Nephron (organoid): Measurements from ENCODE around the gene DPF3.

Experiments used
- H3K27ac Mint-ChIP-seq, 3 experiments: 2 replicates each; pipeline ENCODE4 v1.8.0; 2020; ENCODE audit warnings: mixed read lengths in 3 of 3, mild to moderate bottlenecking in 2 of 3, moderate library complexity in 1 of 3
- H3K27me3 Mint-ChIP-seq: 2 replicates; pipeline ENCODE4 v1.8.0; 2021; ENCODE audit warnings: low read depth, mild to moderate bottlenecking, moderate library complexity, mixed read lengths
- H3K36me3 Mint-ChIP-seq: 2 replicates; pipeline ENCODE4 v1.8.0; 2020; ENCODE audit warnings: low read depth, mixed read lengths
- H3K4me1 Mint-ChIP-seq: 2 replicates; pipeline ENCODE4 v1.8.0; 2020; ENCODE audit warnings: mixed read lengths
- H3K4me3 Mint-ChIP-seq, 3 experiments: 2 replicates each; pipeline ENCODE4 v1.8.0; 2020; ENCODE audit warnings: mild to moderate bottlenecking in 3 of 3, mixed read lengths in 3 of 3, moderate library complexity in 2 of 3
- H3K9me3 Mint-ChIP-seq: 2 replicates; pipeline ENCODE4 v1.8.0; 2020; ENCODE audit warnings: mixed read lengths
- TF ChIP-seq, protein P1 (sequence below), 3 experiments: fragments of 200-600 bp; sonication (generic); IDR thresholded peaks; one replicate each; pipeline ENCODE4 v1.5.0; 2021; ENCODE audit warnings: antibody characterized with exemption in 3 of 3; ENCODE audit not compliant: unreplicated experiment in 3 of 3

The DPF3 gene

GRCh38 chr14:72800296-72800695 lies 93.6 kb downstream of the DPF3 start:
- Mint-ChIP-seq H3K36me3 (peaks cover 5% of the 10 kb centered on the region), H3K4me3 (no peak overlapping the region), H3K27me3 (no peaks in the 10 kb centered on the region), H3K9me3 (no peaks in the 10 kb centered on the region), H3K4me1 (no peaks in the 10 kb centered on the region), H3K27ac (no peak overlapping the region)
- TF ChIP-seq, protein P1, sequence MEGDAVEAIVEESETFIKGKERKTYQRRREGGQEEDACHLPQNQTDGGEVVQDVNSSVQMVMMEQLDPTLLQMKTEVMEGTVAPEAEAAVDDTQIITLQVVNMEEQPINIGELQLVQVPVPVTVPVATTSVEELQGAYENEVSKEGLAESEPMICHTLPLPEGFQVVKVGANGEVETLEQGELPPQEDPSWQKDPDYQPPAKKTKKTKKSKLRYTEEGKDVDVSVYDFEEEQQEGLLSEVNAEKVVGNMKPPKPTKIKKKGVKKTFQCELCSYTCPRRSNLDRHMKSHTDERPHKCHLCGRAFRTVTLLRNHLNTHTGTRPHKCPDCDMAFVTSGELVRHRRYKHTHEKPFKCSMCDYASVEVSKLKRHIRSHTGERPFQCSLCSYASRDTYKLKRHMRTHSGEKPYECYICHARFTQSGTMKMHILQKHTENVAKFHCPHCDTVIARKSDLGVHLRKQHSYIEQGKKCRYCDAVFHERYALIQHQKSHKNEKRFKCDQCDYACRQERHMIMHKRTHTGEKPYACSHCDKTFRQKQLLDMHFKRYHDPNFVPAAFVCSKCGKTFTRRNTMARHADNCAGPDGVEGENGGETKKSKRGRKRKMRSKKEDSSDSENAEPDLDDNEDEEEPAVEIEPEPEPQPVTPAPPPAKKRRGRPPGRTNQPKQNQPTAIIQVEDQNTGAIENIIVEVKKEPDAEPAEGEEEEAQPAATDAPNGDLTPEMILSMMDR (IDR thresholded peaks at IDR 0.05; ENCODE audit: unreplicated experiment in 3 of 3): no peak

DNA sequence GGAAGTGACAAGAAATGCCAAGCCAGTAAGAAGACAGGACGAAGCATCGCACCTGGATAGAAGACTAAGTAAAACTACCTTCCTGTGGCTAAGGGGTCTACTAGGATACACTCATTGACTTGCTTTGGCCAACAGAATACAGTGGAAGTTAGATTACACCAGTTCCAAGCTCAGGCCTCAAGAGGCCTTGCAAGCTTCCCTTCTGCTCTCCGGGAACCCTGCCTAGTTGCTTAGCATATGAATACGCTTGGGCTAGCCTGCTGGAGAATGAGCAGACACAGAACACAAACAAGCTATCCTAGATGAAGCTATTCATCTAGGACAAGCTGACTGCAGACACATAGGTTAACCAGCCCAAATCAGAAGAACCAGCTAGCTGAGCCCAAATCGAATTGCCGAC lies 97.0 kb downstream of the DPF3 start:
- no peak overlapping the region for H3K4me3 Mint-ChIP-seq
- H3K27me3 Mint-ChIP-seq: no peaks in the 10 kb centered on the region
- H3K27ac Mint-ChIP-seq: no peak overlapping the region
- H3K4me1 Mint-ChIP-seq: peaks cover 12% of the 10 kb centered on the region
- H3K36me3 Mint-ChIP-seq: peaks cover 5% of the 10 kb centered on the region
- H3K9me3 Mint-ChIP-seq: no peaks in the 10 kb centered on the region
- TF ChIP-seq, protein P1 (IDR thresholded peaks at IDR 0.05; ENCODE audit: unreplicated experiment in 3 of 3): no peak

DNA sequence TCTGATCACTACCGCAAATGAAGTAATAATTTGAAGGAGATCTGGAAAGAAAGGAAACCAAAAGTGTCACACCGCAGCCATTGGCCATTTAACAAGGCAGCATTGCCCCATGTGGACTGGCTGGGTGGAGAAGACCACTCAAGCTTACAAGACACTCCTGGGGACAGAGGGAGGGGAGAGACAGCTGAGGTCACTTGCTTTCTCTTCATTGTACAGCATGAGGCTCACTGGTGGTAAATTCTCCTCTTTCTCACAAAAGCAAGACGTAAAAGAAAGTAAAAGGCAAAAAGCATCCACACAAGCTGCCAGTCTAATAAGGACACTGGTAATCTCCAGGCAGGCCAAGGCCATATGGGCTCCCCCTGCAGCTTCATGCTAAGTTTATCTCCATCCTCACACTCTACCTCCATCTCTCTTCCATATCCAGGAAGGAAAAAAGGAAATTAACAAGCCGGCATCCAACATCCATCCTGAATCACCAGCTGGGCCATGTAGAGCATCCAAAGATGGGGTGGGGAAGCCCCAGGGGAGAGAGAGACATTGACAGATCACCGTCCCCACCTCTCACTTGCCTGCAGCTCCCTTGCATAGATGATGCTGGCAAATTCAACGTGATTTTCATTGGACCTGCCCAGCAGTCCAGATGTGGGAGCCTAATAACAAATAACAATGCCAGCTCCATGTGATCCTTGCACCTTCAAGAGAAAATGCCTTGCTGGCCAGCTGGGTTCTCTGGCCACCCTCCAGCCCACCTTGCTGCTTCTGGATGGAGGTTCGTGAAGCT lies 100.6 kb downstream of the DPF3 start:
- TF ChIP-seq, protein P1 (IDR thresholded peaks at IDR 0.05; ENCODE audit: unreplicated experiment in 3 of 3): no peak
- no peaks in the 10 kb centered on the region for H3K36me3 Mint-ChIP-seq
- H3K4me3 Mint-ChIP-seq: no peak overlapping the region
- peaks cover 19% of the 10 kb centered on the region for H3K4me1 Mint-ChIP-seq
- H3K27me3 Mint-ChIP-seq: no peaks in the 10 kb centered on the region
- H3K9me3 Mint-ChIP-seq: no peaks in the 10 kb centered on the region
- no peak overlapping the region for H3K27ac Mint-ChIP-seq

DNA sequence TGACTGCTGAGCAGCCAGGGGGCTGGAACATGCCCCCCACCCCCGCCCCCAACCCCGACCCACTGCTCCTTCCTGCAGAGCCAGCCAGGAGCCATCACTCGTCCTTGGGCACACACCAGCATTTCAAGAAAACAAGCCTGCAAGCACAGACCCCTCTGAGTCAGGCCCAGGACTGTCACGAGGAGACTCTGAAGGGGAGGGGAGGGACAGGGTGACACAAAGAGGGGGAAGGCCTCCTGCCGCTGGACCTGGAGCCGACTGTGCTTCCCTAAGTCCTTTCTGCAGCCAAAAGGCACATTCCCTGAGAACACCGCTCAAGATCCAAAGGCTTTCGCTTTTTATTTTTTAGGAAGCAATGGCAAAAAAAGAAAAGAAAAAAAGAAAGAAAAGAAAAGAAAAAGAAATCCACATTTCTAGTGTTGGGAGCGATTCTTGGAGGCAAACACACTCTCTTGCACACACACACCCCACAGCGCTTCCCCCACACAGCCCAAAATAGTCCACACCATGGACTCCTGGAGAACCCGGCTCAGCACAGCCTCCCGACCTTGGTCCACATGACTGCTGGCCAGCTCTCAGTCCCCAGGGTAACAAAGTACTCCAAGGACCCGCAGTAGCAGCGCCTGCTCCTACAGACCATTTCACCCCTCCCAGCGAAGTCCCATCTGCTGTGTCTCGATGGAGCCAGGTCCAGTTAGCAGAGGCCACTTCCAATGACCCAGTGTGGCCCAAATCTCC lies 101.7 kb downstream of the DPF3 start:
- peak overlapping the region; percentile 58 to 85 (median 70) for H3K27ac Mint-ChIP-seq
- H3K36me3 Mint-ChIP-seq: no peaks in the 10 kb centered on the region
- H3K9me3 Mint-ChIP-seq: no peaks in the 10 kb centered on the region
- no peaks in the 10 kb centered on the region for H3K27me3 Mint-ChIP-seq
- H3K4me3 Mint-ChIP-seq: peak overlapping the region; percentile 36 to 61 (median 40)
- H3K4me1 Mint-ChIP-seq: peaks cover 19% of the 10 kb centered on the region
- TF ChIP-seq, protein P1 (IDR thresholded peaks at IDR 0.05; ENCODE audit: unreplicated experiment in 3 of 3): no peak

GRCh38 chr14:72790887-72791566 lies 102.9 kb downstream of the DPF3 start:
- H3K36me3 Mint-ChIP-seq: no peaks in the 10 kb centered on the region
- H3K9me3 Mint-ChIP-seq: no peaks in the 10 kb centered on the region
- no peak overlapping the region for H3K4me3 Mint-ChIP-seq
- H3K27ac Mint-ChIP-seq: peak overlapping the region in 1 of 3 experiments; percentile 18
- TF ChIP-seq, protein P1 (IDR thresholded peaks at IDR 0.05; ENCODE audit: unreplicated experiment in 3 of 3): no peak
- peaks cover 19% of the 10 kb centered on the region for H3K4me1 Mint-ChIP-seq
- H3K27me3 Mint-ChIP-seq: no peaks in the 10 kb centered on the region
